A673 (cell line): ENCODE measurements around the gene POGLUT2.

ENCODE experiments used
- CTCF ChIP-seq: fragments of 300-800, 200-600 bp; sonication (generic); conservative IDR thresholded peaks from 2 replicates; pipeline ENCODE4 v1.5.1; 2017; ENCODE audit warnings: low read depth, mild to moderate bottlenecking, antibody characterized with exemption, low read length, moderate library complexity, mixed read lengths
- EZH2 ChIP-seq: fragments of 200-600 bp; sonication (generic); IDR thresholded peaks from 2 replicates; pipeline ENCODE4 v1.6.1; 2017; ENCODE audit warnings: borderline replicate concordance, low read depth, mild to moderate bottlenecking, mixed read lengths, antibody characterized with exemption, low read length; ENCODE audit not compliant: poor library complexity, severe bottlenecking

- TF ChIP-seq CTCF (no peak), EZH2 (no peak)
These were observed 29.9 kb downstream of the POGLUT2 start for GRCh38 chr13:102768909-102769308.
